Inflammatory macrophage treated with lipopolysaccharide for 4 hours (primary cell): ENCODE results near the gene MAGI1.
"Not testable (repeated sequence)": the region's sequence is repeated elsewhere in the genome, so short reads cannot be mapped to it uniquely, and the experiment has no call there.

Experiments
- DNase-seq: peaks from one replicate; pipeline ENCODE4 v3.0.0-alpha.2; 2020

MAGI1 gene

DNA sequence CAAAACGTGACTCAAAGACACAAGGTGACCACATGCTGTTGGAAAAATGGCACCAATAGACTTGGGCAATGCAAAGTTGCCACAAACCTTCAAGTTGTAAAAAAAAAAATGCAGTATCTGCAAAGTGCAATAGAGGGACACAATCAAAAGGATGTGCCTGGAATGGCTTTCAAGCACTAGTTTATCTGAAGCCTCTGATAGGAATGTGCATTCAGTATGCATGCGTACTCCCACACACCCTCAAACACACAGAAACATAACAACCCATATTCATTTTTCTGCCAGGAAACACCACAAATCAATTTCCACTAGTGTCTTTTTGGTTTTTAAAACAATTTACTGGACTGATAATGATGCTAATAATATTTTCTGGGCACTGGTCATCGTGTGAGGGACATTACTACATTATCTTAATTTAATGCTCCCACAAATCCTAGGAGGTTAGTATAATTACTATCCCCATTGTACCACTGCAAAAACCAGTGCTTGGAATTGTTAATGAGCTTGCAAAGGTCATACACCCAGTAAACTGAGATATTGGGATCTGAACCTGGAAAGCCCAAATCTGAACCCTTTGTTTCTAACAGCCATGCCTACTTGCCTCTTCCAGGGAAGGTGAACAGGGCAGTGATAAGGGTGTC is 298.7 kb downstream of the MAGI1 start:
- DNase-seq = no peak

DNA sequence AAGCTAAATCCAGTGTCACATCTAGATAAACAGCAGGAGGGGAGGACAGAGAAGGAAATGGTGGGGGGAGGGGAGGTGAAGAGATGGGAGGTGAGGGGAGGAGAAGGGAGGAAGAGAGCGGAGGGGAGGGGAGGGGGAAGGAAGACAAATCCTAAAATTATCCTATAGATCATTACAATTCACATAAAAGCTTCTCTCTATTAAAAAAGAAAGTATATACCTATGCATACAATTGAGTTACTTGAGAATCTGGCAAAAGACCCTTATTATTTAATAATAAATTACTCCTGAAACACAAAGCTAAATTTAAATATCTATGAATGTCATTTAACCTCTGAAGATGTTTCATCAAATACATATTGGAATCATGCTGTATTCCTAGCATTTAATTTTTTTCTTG is 303.9 kb downstream of the MAGI1 start:
- no peak for DNase-seq

DNA sequence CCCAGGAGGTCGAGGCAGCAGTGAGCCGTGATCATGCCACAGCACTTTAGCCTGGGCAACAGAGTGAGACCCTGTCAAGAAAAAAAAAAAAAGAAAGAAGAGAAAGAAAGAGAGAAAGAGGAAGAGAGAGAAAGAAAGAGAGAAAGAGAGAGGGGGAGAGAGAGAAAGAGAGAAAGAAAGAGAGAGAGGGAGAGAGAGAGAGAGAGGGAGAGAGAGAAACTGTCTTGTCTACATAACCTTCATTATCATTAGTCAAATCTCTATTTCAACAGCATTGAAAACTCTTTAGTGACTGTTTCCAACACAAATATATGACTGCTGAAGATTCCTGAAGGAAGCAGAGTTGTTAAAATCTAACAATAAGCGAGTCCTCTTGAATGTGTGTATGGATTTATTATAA is 304.3 kb downstream of the MAGI1 start:
- DNase-seq = no peak

DNA sequence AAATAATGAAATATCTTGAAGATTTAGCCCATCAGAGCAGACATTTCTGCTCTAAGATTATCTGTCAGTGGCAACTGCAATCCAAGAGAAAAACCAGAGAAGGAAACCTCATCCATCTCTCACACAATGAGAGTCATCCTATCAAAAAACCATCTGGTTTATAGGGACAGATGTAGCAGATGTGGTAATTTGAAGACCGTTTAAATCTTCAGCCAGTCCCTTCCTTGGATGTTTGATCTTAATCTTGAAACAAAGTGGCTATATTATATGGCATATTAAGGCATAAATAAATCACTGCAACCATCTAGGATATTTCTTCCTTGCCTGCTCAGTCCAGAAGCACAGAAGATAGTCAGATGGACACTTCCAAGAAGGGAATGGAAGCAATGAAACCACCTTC is 305.3 kb downstream of the MAGI1 start:
- no peak for DNase-seq

DNA sequence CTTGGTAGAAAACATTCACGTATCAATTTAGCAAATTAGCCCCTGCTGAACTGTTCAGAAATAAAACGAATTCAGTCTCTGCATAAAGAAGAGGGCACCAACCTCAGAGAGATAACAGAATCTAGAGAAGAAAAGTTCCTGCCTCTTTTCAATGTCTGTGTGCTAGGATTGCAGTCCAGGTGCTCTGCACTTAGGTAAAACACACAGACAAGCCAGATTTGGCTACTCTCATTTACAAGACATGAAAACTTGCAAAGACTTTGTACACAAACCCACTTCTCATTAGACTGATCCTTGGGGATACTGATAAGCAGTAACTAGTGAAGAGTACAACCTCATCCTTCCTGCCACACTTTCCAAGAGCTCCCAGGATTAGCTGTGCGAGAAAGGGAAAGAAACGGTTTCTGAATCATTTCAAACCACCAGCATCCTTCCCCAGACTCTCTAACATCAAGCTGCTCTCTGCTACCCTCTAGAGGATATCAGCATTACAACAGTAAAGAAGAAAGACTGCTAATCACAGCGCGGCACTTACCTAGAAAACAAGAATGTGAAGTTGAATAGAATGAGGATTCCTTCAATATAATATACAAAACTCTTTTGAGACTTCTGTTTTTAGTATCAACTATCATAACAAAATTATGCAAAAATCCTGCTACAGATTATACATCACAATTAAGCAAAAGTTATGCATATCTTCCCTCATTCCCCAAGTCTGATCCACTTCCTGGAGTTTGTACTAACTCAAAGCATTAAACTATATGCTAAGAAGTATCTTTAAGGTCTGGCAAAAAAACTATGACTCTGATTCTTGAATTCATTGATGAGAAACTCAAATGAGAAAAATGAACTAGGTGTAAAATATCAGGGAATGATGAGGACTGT is 306.4 kb downstream of the MAGI1 start:
- DNase-seq = peak; percentile 38

DNA sequence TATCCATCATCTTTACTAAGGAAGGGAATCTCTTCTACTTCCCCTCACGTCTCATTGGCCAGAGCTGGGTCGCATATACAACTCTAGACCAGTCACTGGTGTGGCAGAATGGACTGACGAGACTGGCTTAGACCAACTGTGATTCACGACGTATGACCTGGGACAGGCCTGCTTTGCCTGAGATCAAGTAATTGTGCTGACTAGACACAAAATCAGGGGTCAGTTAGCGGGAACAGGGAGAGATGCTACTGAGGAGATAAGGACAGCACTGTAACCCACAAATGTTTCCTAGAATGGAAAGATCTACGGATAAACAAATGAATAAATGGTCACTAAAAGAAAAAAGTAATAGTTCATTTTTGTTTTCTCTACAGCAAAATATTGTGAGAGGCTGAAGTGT is 308.3 kb downstream of the MAGI1 start:
- DNase-seq = no peak

DNA sequence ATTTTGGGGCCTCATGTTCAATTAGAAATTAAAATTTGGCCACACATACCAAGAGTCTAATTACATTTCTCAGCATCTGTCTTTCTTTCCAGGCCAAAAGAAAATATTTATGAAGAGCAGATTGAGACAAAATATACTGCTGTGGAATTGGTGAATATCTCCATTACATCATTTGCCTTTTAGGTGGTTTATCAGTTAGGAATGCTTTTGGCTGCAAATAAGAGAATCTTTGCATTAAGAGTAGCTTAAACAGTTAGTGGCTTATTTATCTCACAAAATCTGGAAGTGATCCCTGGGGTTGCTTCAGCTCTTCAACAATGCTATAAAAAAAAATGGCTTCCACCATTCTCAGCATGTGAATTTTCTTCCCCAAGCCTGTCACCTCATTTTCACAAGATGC is 308.7 kb downstream of the MAGI1 start:
- no peak for DNase-seq

DNA sequence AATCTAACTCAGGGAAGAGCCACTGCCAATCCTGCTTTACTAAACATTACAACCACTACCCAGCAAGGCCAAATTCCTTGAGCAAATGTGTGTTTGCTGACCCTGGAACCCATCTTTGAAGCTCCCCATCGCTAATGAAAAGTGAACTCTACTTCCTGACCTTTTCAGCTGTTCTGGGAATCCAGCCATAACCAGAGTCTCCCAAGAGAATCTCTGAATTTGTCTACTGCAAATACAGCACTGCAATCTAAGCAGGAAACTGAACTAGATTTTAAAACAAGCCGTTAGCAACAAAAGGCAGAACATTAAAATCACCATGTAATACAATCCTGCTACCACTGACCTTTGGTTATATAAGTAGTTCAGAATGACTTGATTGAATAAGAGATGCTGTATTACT is 309.2 kb downstream of the MAGI1 start:
- DNase-seq = no peak

DNA sequence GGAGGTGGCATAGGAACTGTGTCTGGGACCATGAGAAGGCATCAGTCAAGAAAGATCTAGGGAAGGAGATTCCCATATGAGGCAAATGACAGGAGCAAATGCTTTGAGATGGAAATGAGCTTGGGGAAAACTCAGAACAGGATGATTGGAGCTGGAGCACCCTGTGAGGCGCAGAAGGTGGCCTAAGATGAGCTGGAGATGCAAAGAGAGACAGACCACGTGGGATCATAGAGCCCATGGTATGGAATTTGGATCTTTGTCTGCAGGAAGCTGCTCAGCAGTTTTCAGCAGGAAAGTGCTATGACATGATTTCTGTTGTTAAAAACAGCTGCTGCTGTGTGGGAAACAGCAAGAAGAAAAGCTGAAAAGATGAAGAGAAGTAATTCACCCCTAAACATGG is 310.6 kb downstream of the MAGI1 start:
- no peak for DNase-seq

DNA sequence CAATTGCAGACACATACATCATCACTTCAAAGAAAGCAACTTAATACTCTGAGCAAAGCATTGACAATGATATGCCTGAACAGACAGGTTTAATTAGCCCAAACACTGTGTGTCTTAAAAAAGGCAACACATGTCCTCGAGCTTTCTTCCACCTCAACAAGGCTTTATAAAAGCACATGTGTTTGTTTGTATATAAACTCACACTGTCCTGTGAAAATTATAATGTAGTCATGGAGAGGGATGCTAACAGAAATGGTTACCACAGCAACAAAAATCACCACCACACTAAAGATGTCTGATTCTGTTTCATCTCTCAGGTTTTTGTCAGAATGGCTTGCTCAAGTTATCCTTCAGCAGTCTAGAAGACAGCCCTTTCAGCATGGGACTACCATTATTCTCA is 314.7 kb downstream of the MAGI1 start:
- DNase-seq = no peak

DNA sequence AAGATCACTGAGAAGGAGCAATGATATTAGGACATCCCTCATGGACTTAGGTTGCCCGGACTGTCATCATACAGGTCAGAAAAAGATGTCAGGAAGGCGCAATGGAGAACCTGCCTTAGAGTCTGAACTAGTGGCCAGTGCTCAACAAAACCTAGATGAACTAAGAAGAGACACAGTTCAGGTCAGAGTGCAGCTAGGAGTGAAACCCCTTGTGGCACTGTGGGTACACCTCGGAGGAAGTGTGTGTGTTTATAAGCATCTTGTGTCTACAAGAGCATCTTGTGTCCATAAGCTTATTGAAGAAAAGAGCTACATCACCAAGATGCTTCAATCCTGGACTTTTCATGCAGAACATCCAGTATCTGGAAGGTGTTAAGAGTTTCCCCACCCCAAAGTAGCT is 315.7 kb downstream of the MAGI1 start:
- no peak for DNase-seq

DNA sequence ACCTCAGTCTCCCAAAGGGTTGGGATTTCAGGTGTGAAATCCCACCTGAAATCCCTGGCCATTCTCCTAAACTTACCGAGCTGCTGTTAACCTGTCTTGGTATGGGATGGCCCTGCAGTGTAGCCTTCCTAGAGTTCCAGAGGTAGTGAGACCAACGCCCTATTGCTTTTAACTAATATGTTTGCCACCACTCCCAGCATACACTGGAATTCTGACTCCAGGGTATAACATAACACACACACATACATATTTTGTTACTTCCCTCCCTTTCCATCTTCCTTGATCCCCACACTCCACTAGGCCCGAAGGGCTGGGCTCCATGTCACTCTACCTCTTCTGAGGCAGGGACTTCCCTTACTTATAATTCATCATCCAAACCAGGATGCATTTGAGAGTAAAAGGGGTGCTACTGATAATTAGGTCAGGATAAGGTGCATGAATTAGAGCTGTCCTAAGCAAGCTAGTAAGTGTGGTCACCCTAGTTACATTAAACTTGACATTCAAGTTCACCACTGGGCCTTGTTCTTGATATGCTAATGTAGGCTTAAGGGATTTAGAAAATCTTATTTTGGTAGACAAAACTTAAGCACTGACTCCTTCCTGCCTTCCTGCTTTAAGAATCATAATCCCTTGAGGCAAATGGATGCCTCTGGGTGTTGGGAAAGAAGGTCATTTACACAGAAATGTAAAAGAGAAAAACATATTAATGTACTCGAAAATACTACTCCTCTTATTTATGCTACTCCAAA is 317.6 kb downstream of the MAGI1 start:
- DNase-seq = no peak

DNA sequence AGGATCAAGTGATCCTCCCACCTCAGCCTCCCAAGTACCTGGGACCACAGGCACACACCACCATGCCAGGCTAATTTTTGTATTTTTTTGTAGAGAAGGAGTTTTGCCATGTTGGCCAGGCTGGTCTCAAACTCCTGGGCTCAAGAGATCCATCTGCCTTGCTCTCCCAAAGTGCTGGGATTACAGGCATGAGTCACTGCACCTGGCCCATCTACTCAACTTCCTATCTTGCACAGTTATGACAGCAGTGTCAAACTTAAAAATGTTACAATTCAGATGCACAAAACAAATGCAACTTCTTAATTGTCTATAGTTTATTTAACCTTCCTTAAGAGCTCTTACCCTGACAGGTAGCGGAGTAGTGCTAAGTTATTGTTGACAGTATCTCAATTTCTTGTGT is 319.1 kb downstream of the MAGI1 start:
- not testable (repeated sequence) for DNase-seq

DNA sequence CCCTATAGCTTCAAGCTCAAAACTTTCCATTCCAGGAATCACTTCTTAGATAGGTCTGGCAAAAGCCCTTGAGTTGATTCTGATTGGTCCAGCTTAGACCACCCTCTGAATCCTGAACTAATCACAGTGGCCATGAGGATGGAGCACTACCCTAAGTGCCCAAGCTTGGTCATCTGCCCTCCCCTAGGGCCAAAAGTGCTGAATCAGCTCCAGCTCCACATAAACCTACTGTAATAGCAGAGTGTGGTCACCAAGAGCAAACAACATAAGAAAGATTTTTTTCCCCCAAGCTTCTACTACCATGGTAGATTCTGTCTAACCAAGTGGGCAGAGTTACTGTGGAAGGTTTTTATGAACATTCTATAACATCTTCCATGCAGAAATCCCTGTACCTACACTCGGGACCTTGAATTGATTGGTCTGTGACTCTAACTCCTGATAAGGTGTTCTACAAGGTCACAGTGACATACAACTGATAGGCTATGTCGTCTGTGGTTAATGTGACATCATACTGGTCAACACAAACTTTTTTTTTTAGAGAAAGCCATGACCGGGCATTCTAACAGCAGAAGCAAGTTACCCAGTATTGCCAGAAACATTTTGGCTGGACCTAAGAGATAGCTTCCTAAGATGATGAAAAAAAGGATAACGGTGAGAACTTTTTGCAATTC is 320.9 kb downstream of the MAGI1 start:
- no peak for DNase-seq

DNA sequence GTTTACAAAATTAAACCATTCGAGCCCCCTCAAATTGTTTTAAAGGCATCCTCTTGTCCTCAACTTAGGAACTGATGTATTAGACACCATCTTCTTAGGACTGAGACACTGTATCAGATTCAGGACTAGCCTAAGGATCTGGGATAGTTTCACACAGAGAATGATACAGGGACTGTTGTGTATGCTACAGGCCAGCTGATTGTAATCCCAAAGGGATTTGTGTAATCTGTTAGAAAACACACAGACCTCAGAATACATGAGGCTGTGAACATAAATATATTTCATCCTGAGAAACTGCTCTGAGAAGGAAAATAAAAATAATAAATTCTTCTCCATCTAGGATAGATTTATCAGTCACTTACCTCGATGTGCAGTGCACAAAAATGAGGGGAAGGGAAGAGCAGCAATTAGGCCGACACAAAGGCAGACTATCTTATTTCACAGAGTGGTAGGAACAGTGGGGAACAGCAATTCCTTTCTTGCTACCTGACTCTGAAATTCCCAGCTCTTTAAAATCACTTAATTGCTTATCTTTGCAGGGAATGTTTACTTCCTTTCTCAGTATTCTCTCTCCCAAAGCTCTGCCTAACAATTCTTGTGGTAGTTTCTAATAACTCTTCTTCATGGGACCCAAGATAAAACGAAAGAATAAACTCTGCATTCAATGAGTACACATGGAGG is 322.5 kb downstream of the MAGI1 start:
- no peak for DNase-seq

DNA sequence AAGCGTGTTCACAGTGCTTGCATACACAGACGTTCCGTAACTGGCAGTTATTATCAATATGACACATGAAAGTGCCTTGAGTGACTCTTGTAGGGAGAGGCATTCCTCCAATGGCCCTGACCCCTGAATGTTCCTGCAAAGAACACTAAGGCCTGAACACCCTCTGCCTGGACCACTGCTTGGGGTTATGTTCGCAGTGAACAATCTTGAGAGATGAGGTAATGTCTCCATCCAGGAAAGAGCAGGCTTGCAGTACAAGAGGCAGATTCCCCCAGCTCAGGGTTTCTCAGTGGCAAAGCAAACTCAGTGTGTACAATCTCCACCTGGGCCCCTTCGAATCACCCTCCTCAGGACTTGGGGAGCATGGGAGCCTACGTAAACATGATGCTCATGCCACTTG is 324.6 kb downstream of the MAGI1 start:
- DNase-seq = no peak

DNA sequence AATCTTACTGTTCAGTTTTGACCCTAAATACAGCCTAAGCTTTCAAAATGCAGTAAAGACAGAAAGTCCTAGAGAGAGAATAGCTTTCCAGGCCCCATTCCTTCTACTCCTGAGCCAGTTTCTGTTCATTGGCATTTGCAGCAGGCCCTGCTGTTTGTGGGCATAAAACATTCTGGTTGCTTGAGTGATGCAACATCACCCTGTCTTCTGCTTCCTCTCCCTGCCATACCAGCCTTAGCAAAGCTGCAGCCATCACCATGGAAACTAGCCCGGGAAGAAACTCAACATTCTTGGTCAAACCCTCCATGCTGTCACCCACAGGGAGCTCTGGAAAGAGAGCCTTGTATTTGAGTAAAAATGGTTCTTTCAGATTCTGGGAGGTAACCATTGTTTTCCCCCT is 325.7 kb downstream of the MAGI1 start:
- DNase-seq = no peak

DNA sequence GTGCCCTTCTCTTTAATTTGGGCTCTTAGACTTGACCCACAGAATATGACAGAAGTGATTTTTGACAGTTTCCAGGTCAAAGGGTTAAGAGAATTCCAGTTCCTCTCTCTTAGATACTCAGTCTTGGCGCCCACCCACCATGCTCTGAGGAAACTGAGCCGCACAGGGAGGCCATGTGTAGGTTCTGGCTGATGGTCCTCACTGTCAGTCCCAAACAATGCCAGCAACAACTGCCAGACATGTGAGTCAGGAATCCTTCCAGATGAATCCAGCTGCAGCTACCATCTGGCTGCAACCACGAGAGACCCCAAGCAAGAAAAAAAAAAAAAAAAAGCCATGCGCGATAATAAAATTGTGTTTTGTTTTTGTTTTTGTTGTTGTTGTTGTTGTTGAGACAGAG is 326.6 kb downstream of the MAGI1 start:
- DNase-seq = no peak

DNA sequence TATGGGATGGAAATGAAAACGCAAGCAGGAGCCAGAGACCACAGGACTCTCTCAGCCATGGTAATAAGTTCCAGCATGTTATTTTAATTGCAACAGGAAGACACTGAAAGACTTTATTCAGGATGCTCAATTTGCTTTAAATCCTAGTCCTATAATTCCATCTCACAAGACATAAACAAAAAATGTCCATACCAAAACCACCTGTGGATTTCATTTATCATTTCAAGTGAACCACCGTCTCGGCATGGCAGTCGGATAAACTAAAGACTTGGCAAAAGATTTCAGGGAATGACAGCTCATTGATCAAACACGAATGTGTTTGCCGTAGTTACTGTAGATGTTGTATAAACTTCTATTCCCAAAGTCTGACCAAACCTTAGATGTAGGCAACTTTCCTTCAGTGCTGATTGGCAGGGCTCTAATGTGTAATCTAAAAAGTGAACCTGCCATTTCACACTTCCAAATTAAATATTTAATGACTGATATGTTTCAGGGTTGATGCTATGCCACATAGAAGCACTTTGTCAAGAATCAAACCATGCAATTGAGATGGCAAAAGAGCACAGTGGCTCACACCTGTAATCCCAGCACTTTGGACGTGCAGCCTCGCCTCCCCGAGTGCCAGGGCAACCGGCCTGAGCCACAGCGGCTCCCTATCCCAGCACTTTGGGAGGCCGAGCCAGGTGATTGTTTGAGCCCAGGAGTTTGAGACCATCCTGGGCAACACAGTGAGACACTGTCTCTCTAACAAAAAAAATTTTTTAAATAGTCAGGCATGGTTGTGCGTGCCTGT is 331.7 kb downstream of the MAGI1 start:
- DNase-seq = no peak

DNA sequence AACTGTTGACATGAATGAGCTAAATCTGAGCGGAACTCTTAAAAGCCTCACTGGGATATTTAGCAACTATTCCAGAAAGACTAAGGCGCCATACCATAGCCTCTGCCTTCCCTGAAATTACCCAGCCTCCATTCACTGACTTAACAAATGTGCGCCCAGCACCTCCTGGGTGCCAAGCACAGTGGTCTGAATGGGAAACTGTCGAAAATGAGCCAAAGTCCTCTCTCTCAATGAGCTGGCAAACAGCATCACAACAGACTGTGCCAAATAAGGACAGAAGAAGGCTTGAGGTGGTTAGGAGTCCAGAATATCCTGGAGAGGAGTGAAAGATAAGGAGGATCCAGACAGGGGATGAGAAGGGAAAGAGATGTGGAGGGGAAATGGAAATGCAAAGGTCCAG is 332.4 kb downstream of the MAGI1 start:
- no peak for DNase-seq

DNA sequence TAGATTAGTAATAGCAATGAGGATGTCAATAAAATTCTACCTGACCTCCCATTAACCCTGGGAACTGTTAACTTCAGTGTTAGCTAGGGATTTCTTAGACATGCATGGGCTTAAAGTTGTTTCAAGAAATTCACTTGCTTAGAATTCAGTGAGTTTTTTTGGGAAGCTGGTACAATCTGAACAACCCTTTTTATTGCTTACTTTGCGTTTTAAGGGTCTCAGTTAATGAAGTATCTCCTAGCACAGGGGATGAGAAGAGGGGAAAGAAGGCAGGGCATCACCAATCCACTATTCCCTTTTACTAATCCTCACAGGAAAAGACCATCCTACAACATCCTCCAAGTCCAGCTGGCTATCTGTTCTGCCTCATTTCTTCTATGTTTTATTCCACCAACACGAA is 334.9 kb downstream of the MAGI1 start:
- DNase-seq = no peak

DNA sequence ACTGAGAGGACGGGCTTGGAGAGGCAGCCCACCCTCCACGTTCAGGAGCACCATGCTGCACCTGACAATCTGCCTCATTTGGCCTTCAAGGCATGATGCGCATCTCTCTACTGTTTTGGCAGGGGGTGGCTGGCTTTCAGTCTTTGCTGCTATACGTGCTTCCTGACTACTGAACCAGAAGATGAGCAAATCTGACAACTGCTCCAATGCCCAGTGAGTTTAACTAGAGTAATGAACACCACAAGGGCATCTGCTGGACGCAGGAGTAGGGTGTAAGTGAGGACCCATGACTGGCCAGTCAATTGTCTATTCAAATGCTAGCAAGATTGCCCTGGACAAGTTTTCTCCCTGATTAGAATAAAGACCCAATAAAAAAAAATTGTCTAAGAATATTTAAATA is 335.7 kb downstream of the MAGI1 start:
- no peak for DNase-seq
